ENCODE measurements around the gene GPRC5B.

Gene GPRC5B

GRCh38 chr16:19871721-19872120, 12.9 kb downstream of the GPRC5B start:
- no peak overlapping the region for H3K27ac ChIP-seq
- TF ChIP-seq ZFX (IDR thresholded peaks at IDR 0.05) = no peak
- TF ChIP-seq CTCF (conservative IDR thresholded peaks at IDR 0.05) = no peak

GRCh38 chr16:19868421-19868820, 16.2 kb downstream of the GPRC5B start:
- no peak overlapping the region for H3K27ac ChIP-seq
- no peak for TF ChIP-seq CTCF (conservative IDR thresholded peaks at IDR 0.05)
- no peak for TF ChIP-seq ZFX (IDR thresholded peaks at IDR 0.05)

- TF ChIP-seq CTCF (conservative IDR thresholded peaks at IDR 0.05) (no peak), ZFX (IDR thresholded peaks at IDR 0.05) (no peak)
- no peak overlapping the region for H3K27ac ChIP-seq
Measured at GRCh38 chr16:19864566-19864965, 20.1 kb downstream of the GPRC5B start.

GRCh38 chr16:19863990-19864389, 20.7 kb downstream of the GPRC5B start:
- TF ChIP-seq CTCF (conservative IDR thresholded peaks at IDR 0.05) (no peak), ZFX (IDR thresholded peaks at IDR 0.05) (no peak)
- no peak overlapping the region for H3K27ac ChIP-seq

- no peak overlapping the region for H3K27ac ChIP-seq
- TF ChIP-seq CTCF (conservative IDR thresholded peaks at IDR 0.05) = no peak
- no peak for TF ChIP-seq ZFX (IDR thresholded peaks at IDR 0.05)
Measured at GRCh38 chr16:19861811-19862327, 22.8 kb downstream of the GPRC5B start.

GRCh38 chr16:19861133-19861532, 23.5 kb downstream of the GPRC5B start:
- TF ChIP-seq CTCF (conservative IDR thresholded peaks at IDR 0.05) (no peak), ZFX (IDR thresholded peaks at IDR 0.05) (no peak)
- H3K27ac ChIP-seq = no peak overlapping the region

- TF ChIP-seq ZFX (IDR thresholded peaks at IDR 0.05) = no peak
- TF ChIP-seq CTCF (conservative IDR thresholded peaks at IDR 0.05) = no peak
- peak overlapping the region; percentile 63 for H3K27ac ChIP-seq
Measured at GRCh38 chr16:19860166-19861041, 24.2 kb downstream of the GPRC5B start.
